Neural crest cell (in vitro differentiated cells): ENCODE measurements around the gene ACVR2A. TPM values are rescaled to one million over a fixed set of nuclear protein-coding genes. Genes with fewer than 3 reads are reported as not detected.
A peak's percentile ranks its signal among the peaks of the same experiment; 100 is the strongest.

Source experiments
- DNase-seq: peaks from one replicate; pipeline ENCODE4 v3.0.0; 2021; ENCODE audit warnings: low read depth, mixed read lengths, low spot score
- H3K27ac Mint-ChIP-seq: one replicate; pipeline ENCODE4 v1.8.0; 2021; ENCODE audit warnings: mild to moderate bottlenecking, mixed read lengths; ENCODE audit not compliant: unreplicated experiment
- H3K27me3 Mint-ChIP-seq: 2 replicates; pipeline ENCODE4 v1.8.0; 2021; ENCODE audit warnings: low read depth, mild to moderate bottlenecking, mixed read lengths
- H3K36me3 Mint-ChIP-seq: 2 replicates; pipeline ENCODE4 v1.8.0; 2021; ENCODE audit warnings: low read depth, mild to moderate bottlenecking, mixed read lengths
- H3K4me1 Mint-ChIP-seq: 2 replicates; pipeline ENCODE4 v1.8.0; 2021; ENCODE audit warnings: mixed read lengths
- H3K4me3 Mint-ChIP-seq: one replicate; pipeline ENCODE4 v1.8.0; 2021; ENCODE audit warnings: mild to moderate bottlenecking, mixed read lengths
- H3K9me3 Mint-ChIP-seq: 2 replicates; pipeline ENCODE4 v1.8.0; 2021; ENCODE audit warnings: mixed read lengths
- CTCF ChIP-seq: fragments of 200-600 bp; sonication (generic); conservative IDR thresholded peaks from 2 replicates; pipeline ENCODE4 v1.5.0; 2021; ENCODE audit warnings: antibody characterized with exemption, mild to moderate bottlenecking
- long read RNA-seq: library from polyadenylated mRNA; unstranded; transcript quantifications from one replicate; pipeline ENCODE4 v2.0.0, GENCODE V29; 2020
- total RNA-seq: library from RNA; stranded (reverse); gene quantifications from 2 replicates; pipeline ENCODE4 v1.2.1, GENCODE V29; 2021

ACVR2A gene
- total RNA-seq = 25.4 and 26.8 TPM in 2 replicates
- long read RNA-seq, full-length matches to known transcripts = 4 of 20 reads
- long read RNA-seq, partial matches to known transcripts = 6 of 20 reads
- long read RNA-seq, other reads (novel, unspliced or antisense) = 10 of 20 reads

- TF ChIP-seq CTCF = no peak
- Mint-ChIP-seq H3K27me3 (no peaks in the 10 kb centered on the region), H3K4me1 (peaks cover 36% of the 10 kb centered on the region), H3K27ac (peak within 1 kb of the TSS; percentile 98), H3K36me3 (no peaks in the 10 kb centered on the region), H3K4me3 (peak within 1 kb of the TSS; percentile 89), H3K9me3 (no peaks in the 10 kb centered on the region)
- DNase-seq = peak; percentile 22
Observed at GRCh38 chr2:147844697-147845410, at the start of gene ACVR2A. ACVR2A (plus strand) TSS chr2:147845029; CDS start chr2:147845153, 124 bp downstream.

- Mint-ChIP-seq H3K4me1 (peaks cover 4% of the 10 kb centered on the region), H3K27me3 (no peaks in the 10 kb centered on the region), H3K27ac (no peak overlapping the region), H3K4me3 (no peak overlapping the region), H3K36me3 (no peaks in the 10 kb centered on the region), H3K9me3 (no peaks in the 10 kb centered on the region)
- no peak for DNase-seq
- TF ChIP-seq CTCF = no peak
Observed at GRCh38 chr2:147800316-147800715, 44.5 kb upstream of the ACVR2A start.

GRCh38 chr2:147806846-147807245, 38.0 kb upstream of the ACVR2A start:
- TF ChIP-seq CTCF = no peak
- DNase-seq = no peak
- Mint-ChIP-seq H3K36me3 (no peaks in the 10 kb centered on the region), H3K4me3 (no peak overlapping the region), H3K27ac (no peak overlapping the region), H3K9me3 (no peaks in the 10 kb centered on the region), H3K4me1 (peaks cover 10% of the 10 kb centered on the region), H3K27me3 (no peaks in the 10 kb centered on the region)

GRCh38 chr2:147808520-147808919, 36.3 kb upstream of the ACVR2A start:
- H3K27me3 Mint-ChIP-seq = no peaks in the 10 kb centered on the region
- H3K36me3 Mint-ChIP-seq = no peaks in the 10 kb centered on the region
- H3K4me3 Mint-ChIP-seq = no peak overlapping the region

More at GRCh38 chr2:147808520-147808919, 36.3 kb upstream of the ACVR2A start:
- Mint-ChIP-seq H3K27ac (no peak overlapping the region), H3K4me1 (peaks cover 14% of the 10 kb centered on the region), H3K9me3 (no peaks in the 10 kb centered on the region)
- no peak for TF ChIP-seq CTCF
- DNase-seq = no peak
